Measurements from ENCODE around the gene FHIT. TPM values are rescaled to one million over a fixed set of nuclear protein-coding genes. Genes with fewer than 3 reads are reported as not detected.

The FHIT gene
- total and polyA plus RNA-seq, 2 donors from 2014 or later = 20.2 to 61.2 TPM

DNA sequence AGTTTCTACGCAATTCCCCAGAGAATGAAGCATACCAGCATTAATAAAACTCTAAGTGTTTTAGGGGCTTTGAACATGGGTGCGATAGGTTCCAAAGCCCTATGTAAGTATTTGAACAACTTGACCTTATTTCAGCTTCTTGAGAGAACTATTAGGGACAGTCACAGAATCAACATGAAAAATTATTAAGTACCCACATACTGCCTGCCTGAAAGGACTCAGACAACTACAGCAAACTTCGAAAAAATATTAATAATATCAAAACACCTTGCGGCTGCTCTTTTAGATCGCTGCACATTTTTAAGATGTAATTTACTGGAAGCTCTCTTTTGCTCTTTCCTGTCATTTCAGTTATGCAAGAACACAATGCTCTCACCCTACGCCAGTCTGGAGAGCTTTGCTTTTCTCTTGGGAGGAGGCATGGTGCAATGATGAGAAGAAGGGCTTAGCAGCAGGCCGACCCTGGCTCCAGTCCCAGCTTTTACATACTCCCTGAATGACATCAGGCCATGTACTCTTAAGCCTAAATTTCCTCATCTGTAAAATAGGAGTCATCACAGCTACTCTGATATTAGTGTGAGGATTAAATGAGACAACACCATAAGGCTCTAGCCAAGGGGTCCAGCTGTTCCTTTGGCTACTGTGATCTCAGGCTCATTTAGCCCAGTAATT, 640.7 kb downstream of the FHIT start:
- H3K9me3 ChIP-seq (ENCODE audit: control insufficient read depth in 2 of 3, insufficient read depth in 1 of 3, low read length in 3 of 3) = no peaks in the 10 kb centered on the region
- FAIRE-seq = no peak
- H3K27me3 ChIP-seq (ENCODE audit: control insufficient read depth, insufficient read depth, low read length) = no peaks in the 10 kb centered on the region
- intact Hi-C loops (cut with DNase I) = no loop called here
- H3K9ac ChIP-seq (ENCODE audit: low read length in 3 of 3) = no peak overlapping the region
- H3K4me3 ChIP-seq (ENCODE audit: low read length in 3 of 3) = no peak overlapping the region
- TF ChIP-seq, protein P1, sequence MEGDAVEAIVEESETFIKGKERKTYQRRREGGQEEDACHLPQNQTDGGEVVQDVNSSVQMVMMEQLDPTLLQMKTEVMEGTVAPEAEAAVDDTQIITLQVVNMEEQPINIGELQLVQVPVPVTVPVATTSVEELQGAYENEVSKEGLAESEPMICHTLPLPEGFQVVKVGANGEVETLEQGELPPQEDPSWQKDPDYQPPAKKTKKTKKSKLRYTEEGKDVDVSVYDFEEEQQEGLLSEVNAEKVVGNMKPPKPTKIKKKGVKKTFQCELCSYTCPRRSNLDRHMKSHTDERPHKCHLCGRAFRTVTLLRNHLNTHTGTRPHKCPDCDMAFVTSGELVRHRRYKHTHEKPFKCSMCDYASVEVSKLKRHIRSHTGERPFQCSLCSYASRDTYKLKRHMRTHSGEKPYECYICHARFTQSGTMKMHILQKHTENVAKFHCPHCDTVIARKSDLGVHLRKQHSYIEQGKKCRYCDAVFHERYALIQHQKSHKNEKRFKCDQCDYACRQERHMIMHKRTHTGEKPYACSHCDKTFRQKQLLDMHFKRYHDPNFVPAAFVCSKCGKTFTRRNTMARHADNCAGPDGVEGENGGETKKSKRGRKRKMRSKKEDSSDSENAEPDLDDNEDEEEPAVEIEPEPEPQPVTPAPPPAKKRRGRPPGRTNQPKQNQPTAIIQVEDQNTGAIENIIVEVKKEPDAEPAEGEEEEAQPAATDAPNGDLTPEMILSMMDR (IDR thresholded peaks at IDR 0.05; ENCODE audit: borderline replicate concordance, extremely low read depth, insufficient read depth) = no peak
- H3K27ac ChIP-seq (ENCODE audit: low read depth in 2 of 2, low read length in 2 of 2) = no peak overlapping the region
- H3K4me1 ChIP-seq (ENCODE audit: control insufficient read depth in 2 of 3, insufficient read depth in 2 of 3, low read depth in 1 of 3, low read length in 3 of 3) = no peaks in the 10 kb centered on the region
- peak in 1 of 5 donors; percentile 73 for DNase-seq
- H3K36me3 ChIP-seq (ENCODE audit: control insufficient read depth in 2 of 3, insufficient read depth in 3 of 3, low read length in 3 of 3) = no peaks in the 10 kb centered on the region

DNA sequence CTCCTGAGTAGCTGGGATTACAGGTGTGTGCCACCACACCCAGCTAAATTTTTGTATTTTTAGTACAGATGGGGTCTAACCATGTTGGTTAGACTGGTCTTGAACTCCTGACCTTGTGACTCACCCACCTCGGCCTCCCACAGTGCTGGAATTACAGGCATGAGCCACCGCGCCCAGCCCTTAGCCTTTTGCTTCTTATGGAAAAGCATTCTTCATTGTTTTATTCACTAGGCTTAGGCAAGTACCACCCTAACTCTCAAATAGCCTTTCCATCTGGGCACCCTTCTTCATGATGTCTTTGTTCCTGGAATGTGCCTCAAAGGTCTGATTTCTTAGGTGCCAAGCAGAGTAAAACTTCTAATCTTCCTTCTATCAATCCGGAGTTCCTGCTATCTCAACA, 641.8 kb downstream of the FHIT start:
- Histone ChIP-seq H3K27me3 (ENCODE audit: control insufficient read depth, insufficient read depth, low read length) (no peaks in the 10 kb centered on the region), H3K36me3 (ENCODE audit: control insufficient read depth in 2 of 3, insufficient read depth in 3 of 3, low read length in 3 of 3) (no peaks in the 10 kb centered on the region), H3K27ac (ENCODE audit: low read depth in 2 of 2, low read length in 2 of 2) (no peak overlapping the region), H3K4me1 (ENCODE audit: control insufficient read depth in 2 of 3, insufficient read depth in 2 of 3, low read depth in 1 of 3, low read length in 3 of 3) (no peaks in the 10 kb centered on the region), H3K4me3 (ENCODE audit: low read length in 3 of 3) (no peak overlapping the region), H3K9me3 (ENCODE audit: control insufficient read depth in 2 of 3, insufficient read depth in 1 of 3, low read length in 3 of 3) (no peaks in the 10 kb centered on the region), H3K9ac (ENCODE audit: low read length in 3 of 3) (no peak overlapping the region)
- DNase-seq (no peak), FAIRE-seq (no peak)
- intact Hi-C loops (cut with DNase I) = no loop called here
- TF ChIP-seq, protein P1 (IDR thresholded peaks at IDR 0.05; ENCODE audit: borderline replicate concordance, extremely low read depth, insufficient read depth) = no peak

DNA sequence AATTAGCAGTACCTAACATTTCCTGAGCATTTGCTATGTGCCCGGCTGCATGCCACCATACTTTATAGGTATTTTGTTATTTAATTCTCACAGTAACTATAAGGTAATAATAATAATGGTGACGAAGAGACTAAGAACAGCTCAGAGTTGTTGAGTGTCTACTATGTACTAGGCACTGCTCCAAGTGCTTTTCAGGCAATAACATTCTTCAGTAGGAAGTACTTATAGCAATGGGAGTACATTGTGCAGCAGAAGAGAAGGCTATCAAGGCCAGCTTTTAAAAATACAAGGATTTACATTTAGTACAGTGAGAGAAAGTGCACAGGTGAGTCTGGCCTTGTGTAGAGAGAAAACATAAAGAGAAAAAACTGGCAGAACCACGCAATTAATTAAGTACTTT, 647.4 kb downstream of the FHIT start:
- H3K9ac ChIP-seq (ENCODE audit: low read length in 3 of 3) = no peak overlapping the region
- intact Hi-C loops (cut with DNase I) = no loop called here
- no peaks in the 10 kb centered on the region for H3K36me3 ChIP-seq (ENCODE audit: control insufficient read depth in 2 of 3, insufficient read depth in 3 of 3, low read length in 3 of 3)
- no peak overlapping the region for H3K4me3 ChIP-seq (ENCODE audit: low read length in 3 of 3)
- no peak overlapping the region for H3K27ac ChIP-seq (ENCODE audit: low read depth in 2 of 2, low read length in 2 of 2)
- DNase-seq (no peak), FAIRE-seq (no peak)
- H3K9me3 ChIP-seq (ENCODE audit: control insufficient read depth in 2 of 3, insufficient read depth in 1 of 3, low read length in 3 of 3) = no peaks in the 10 kb centered on the region
- no peaks in the 10 kb centered on the region for H3K27me3 ChIP-seq (ENCODE audit: control insufficient read depth, insufficient read depth, low read length)
- TF ChIP-seq, protein P1 (IDR thresholded peaks at IDR 0.05; ENCODE audit: borderline replicate concordance, extremely low read depth, insufficient read depth) = no peak
- H3K4me1 ChIP-seq (ENCODE audit: control insufficient read depth in 2 of 3, insufficient read depth in 2 of 3, low read depth in 1 of 3, low read length in 3 of 3) = peaks cover 0 to 4% (median 0%) of the 10 kb centered on the region in 3 donors

DNA sequence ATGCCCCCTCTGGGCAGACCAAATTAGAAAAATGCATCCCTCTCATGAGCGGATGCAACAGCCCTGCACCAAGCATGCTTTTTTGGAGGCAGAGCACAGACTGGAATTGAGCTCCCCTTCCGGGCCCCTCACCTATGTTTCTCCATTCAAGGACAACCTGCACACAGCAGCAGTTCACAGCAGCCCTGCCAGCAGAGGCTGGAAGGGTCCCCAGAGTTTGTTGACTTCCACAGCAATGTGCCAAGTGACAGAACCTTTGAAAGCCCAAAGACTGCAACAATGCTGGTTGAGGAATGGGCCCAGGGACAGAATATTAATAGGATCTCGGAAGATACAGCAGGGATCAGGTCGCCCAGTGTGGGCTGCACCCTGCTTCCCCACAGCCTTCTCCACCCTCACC, 650.4 kb downstream of the FHIT start:
- Histone ChIP-seq H3K4me1 (ENCODE audit: control insufficient read depth in 2 of 3, insufficient read depth in 2 of 3, low read depth in 1 of 3, low read length in 3 of 3) (peaks cover 0 to 4% (median 0%) of the 10 kb centered on the region in 3 donors), H3K36me3 (ENCODE audit: control insufficient read depth in 2 of 3, insufficient read depth in 3 of 3, low read length in 3 of 3) (no peaks in the 10 kb centered on the region), H3K9me3 (ENCODE audit: control insufficient read depth in 2 of 3, insufficient read depth in 1 of 3, low read length in 3 of 3) (no peaks in the 10 kb centered on the region), H3K4me3 (ENCODE audit: low read length in 3 of 3) (no peak overlapping the region), H3K27me3 (ENCODE audit: control insufficient read depth, insufficient read depth, low read length) (no peaks in the 10 kb centered on the region), H3K9ac (ENCODE audit: low read length in 3 of 3) (no peak overlapping the region), H3K27ac (ENCODE audit: low read depth in 2 of 2, low read length in 2 of 2) (no peak overlapping the region)
- intact Hi-C loops (cut with DNase I) = no loop called here
- DNase-seq (no peak), FAIRE-seq (no peak)
- TF ChIP-seq, protein P1 (IDR thresholded peaks at IDR 0.05; ENCODE audit: borderline replicate concordance, extremely low read depth, insufficient read depth) = no peak

All from kidney (tissue), 14 donors.